ENCODE results near the gene RPS6KB1.
"Not testable (repeated sequence)": the region's sequence is repeated elsewhere in the genome, so short reads cannot be mapped to it uniquely, and the experiment has no call there.

The RPS6KB1 gene

GRCh38 chr17:59858932-59859331 is 34.0 kb upstream of the RPS6KB1 start:
- no peak overlapping the region for H3K4me3 ChIP-seq (ENCODE audit: insufficient read length, low read depth)
- H3K36me3 ChIP-seq (ENCODE audit: insufficient read depth, insufficient read length, low read length), result peaks cover 36% of the 10 kb centered on the region
- H3K9ac ChIP-seq (ENCODE audit: insufficient read length, low read depth), result no peak overlapping the region
- TF ChIP-seq YY1 (IDR thresholded peaks at IDR 0.05; ENCODE audit: insufficient read depth, insufficient read length) (no peak), SUZ12 (IDR thresholded peaks at IDR 0.05; ENCODE audit: extremely low read depth, insufficient read depth, insufficient read length) (no peak), ZNF274 (IDR thresholded peaks at IDR 0.05; ENCODE audit: low read depth, low read length) (no peak)
- no peaks in the 10 kb centered on the region for H3K9me3 ChIP-seq (ENCODE audit: insufficient read depth, low read length)
- no peaks in the 10 kb centered on the region for H3K27me3 ChIP-seq (ENCODE audit: insufficient read depth, insufficient read length)
- no peak for DNase-seq (ENCODE audit: low read depth, low spot score)
- H3K4me1 ChIP-seq (ENCODE audit: insufficient read depth, insufficient read length), result no peaks in the 10 kb centered on the region

- no peaks in the 10 kb centered on the region for H3K9me3 ChIP-seq (ENCODE audit: insufficient read depth, low read length)
- DNase-seq (ENCODE audit: low read depth, low spot score), result no peak
- H3K36me3 ChIP-seq (ENCODE audit: insufficient read depth, insufficient read length, low read length), result peaks cover 40% of the 10 kb centered on the region
- no peaks in the 10 kb centered on the region for H3K27me3 ChIP-seq (ENCODE audit: insufficient read depth, insufficient read length)
- no peaks in the 10 kb centered on the region for H3K4me1 ChIP-seq (ENCODE audit: insufficient read depth, insufficient read length)
- H3K4me3 ChIP-seq (ENCODE audit: insufficient read length, low read depth), result no peak overlapping the region
- no peak for TF ChIP-seq ZNF274 (IDR thresholded peaks at IDR 0.05; ENCODE audit: low read depth, low read length)
- TF ChIP-seq YY1 (IDR thresholded peaks at IDR 0.05; ENCODE audit: insufficient read depth, insufficient read length), result no peak
- TF ChIP-seq SUZ12 (IDR thresholded peaks at IDR 0.05; ENCODE audit: extremely low read depth, insufficient read depth, insufficient read length), result no peak
- H3K9ac ChIP-seq (ENCODE audit: insufficient read length, low read depth), result no peak overlapping the region
These were observed 33.4 kb upstream of the RPS6KB1 start for GRCh38 chr17:59859444-59860025.

GRCh38 chr17:59863616-59864015 is 29.3 kb upstream of the RPS6KB1 start:
- TF ChIP-seq YY1 (IDR thresholded peaks at IDR 0.05; ENCODE audit: insufficient read depth, insufficient read length), result no peak
- no peak for TF ChIP-seq ZNF274 (IDR thresholded peaks at IDR 0.05; ENCODE audit: low read depth, low read length)
- no peak for TF ChIP-seq SUZ12 (IDR thresholded peaks at IDR 0.05; ENCODE audit: extremely low read depth, insufficient read depth, insufficient read length)
- no peak overlapping the region for H3K9ac ChIP-seq (ENCODE audit: insufficient read length, low read depth)
- peaks cover 65% of the 10 kb centered on the region for H3K36me3 ChIP-seq (ENCODE audit: insufficient read depth, insufficient read length, low read length)
- peaks cover 3% of the 10 kb centered on the region for H3K4me1 ChIP-seq (ENCODE audit: insufficient read depth, insufficient read length)
- no peaks in the 10 kb centered on the region for H3K9me3 ChIP-seq (ENCODE audit: insufficient read depth, low read length)
- no peak overlapping the region for H3K4me3 ChIP-seq (ENCODE audit: insufficient read length, low read depth)
- DNase-seq (ENCODE audit: low read depth, low spot score), result no peak
- H3K27me3 ChIP-seq (ENCODE audit: insufficient read depth, insufficient read length), result no peaks in the 10 kb centered on the region

- H3K9me3 ChIP-seq (ENCODE audit: insufficient read depth, low read length), result no peaks in the 10 kb centered on the region
- TF ChIP-seq SUZ12 (IDR thresholded peaks at IDR 0.05; ENCODE audit: extremely low read depth, insufficient read depth, insufficient read length), result no peak
- no peak for TF ChIP-seq YY1 (IDR thresholded peaks at IDR 0.05; ENCODE audit: insufficient read depth, insufficient read length)
- TF ChIP-seq ZNF274 (IDR thresholded peaks at IDR 0.05; ENCODE audit: low read depth, low read length), result no peak
- DNase-seq (ENCODE audit: low read depth, low spot score), result no peak
These were observed 23.0 kb upstream of the RPS6KB1 start for GRCh38 chr17:59869941-59870218.

GRCh38 chr17:59870482-59870881 is 22.4 kb upstream of the RPS6KB1 start:
- H3K4me1 ChIP-seq (ENCODE audit: insufficient read depth, insufficient read length), result peaks cover 3% of the 10 kb centered on the region
- no peak for DNase-seq (ENCODE audit: low read depth, low spot score)
- H3K9me3 ChIP-seq (ENCODE audit: insufficient read depth, low read length), result no peaks in the 10 kb centered on the region
- H3K4me3 ChIP-seq (ENCODE audit: insufficient read length, low read depth), result no peak overlapping the region
- H3K27me3 ChIP-seq (ENCODE audit: insufficient read depth, insufficient read length), result no peaks in the 10 kb centered on the region
- H3K36me3 ChIP-seq (ENCODE audit: insufficient read depth, insufficient read length, low read length), result peaks cover 50% of the 10 kb centered on the region
- no peak for TF ChIP-seq YY1 (IDR thresholded peaks at IDR 0.05; ENCODE audit: insufficient read depth, insufficient read length)
- no peak for TF ChIP-seq ZNF274 (IDR thresholded peaks at IDR 0.05; ENCODE audit: low read depth, low read length)
- no peak for TF ChIP-seq SUZ12 (IDR thresholded peaks at IDR 0.05; ENCODE audit: extremely low read depth, insufficient read depth, insufficient read length)
- H3K9ac ChIP-seq (ENCODE audit: insufficient read length, low read depth), result no peak overlapping the region

More at GRCh38 chr17:59869941-59870218, 23.0 kb upstream of the RPS6KB1 start:
- Histone ChIP-seq H3K27me3 (ENCODE audit: insufficient read depth, insufficient read length) (no peaks in the 10 kb centered on the region), H3K4me3 (ENCODE audit: insufficient read length, low read depth) (no peak overlapping the region), H3K9ac (ENCODE audit: insufficient read length, low read depth) (no peak overlapping the region), H3K4me1 (ENCODE audit: insufficient read depth, insufficient read length) (peaks cover 3% of the 10 kb centered on the region), H3K36me3 (ENCODE audit: insufficient read depth, insufficient read length, low read length) (peaks cover 49% of the 10 kb centered on the region)

GRCh38 chr17:59872351-59872750 is 20.6 kb upstream of the RPS6KB1 start:
- no peak for DNase-seq (ENCODE audit: low read depth, low spot score)
- no peaks in the 10 kb centered on the region for H3K9me3 ChIP-seq (ENCODE audit: insufficient read depth, low read length)
- H3K4me3 ChIP-seq (ENCODE audit: insufficient read length, low read depth), result no peak overlapping the region
- H3K27me3 ChIP-seq (ENCODE audit: insufficient read depth, insufficient read length), result no peaks in the 10 kb centered on the region
- no peak overlapping the region for H3K9ac ChIP-seq (ENCODE audit: insufficient read length, low read depth)
- no peak for TF ChIP-seq YY1 (IDR thresholded peaks at IDR 0.05; ENCODE audit: insufficient read depth, insufficient read length)
- TF ChIP-seq SUZ12 (IDR thresholded peaks at IDR 0.05; ENCODE audit: extremely low read depth, insufficient read depth, insufficient read length), result no peak
- no peak for TF ChIP-seq ZNF274 (IDR thresholded peaks at IDR 0.05; ENCODE audit: low read depth, low read length)
- H3K36me3 ChIP-seq (ENCODE audit: insufficient read depth, insufficient read length, low read length), result peaks cover 56% of the 10 kb centered on the region
- H3K4me1 ChIP-seq (ENCODE audit: insufficient read depth, insufficient read length), result peaks cover 2% of the 10 kb centered on the region

GRCh38 chr17:59873414-59873813 is 19.5 kb upstream of the RPS6KB1 start:
- H3K9ac ChIP-seq (ENCODE audit: insufficient read length, low read depth); DNase-seq (ENCODE audit: low read depth, low spot score); H3K4me1 ChIP-seq (ENCODE audit: insufficient read depth, insufficient read length); H3K27me3 ChIP-seq (ENCODE audit: insufficient read depth, insufficient read length); H3K9me3 ChIP-seq (ENCODE audit: insufficient read depth, low read length); H3K4me3 ChIP-seq (ENCODE audit: insufficient read length, low read depth): not testable (repeated sequence)
- peaks cover 62% of the 10 kb centered on the region for H3K36me3 ChIP-seq (ENCODE audit: insufficient read depth, insufficient read length, low read length)

DNA sequence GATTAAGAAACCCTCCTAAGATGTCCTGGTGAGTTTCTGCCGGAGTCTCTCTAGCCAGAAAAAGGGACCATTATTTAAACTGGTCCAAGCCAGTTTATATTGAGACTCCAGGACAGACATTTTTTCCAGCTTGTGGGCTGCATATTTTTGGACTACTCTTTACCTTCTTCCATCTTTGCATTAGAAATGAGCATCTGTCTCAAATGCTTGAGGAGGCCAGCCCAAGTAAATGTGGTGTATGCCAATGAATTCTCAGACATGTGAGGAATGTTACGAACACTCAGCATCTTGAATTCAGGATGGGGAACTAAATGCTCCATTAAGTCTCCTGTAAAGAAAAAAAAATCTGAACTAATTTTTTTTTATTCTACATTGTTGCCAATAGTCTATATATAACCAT is 18.5 kb upstream of the RPS6KB1 start:
- H3K9ac ChIP-seq (ENCODE audit: insufficient read length, low read depth), result no peak overlapping the region
- no peaks in the 10 kb centered on the region for H3K27me3 ChIP-seq (ENCODE audit: insufficient read depth, insufficient read length)
- no peak overlapping the region for H3K4me3 ChIP-seq (ENCODE audit: insufficient read length, low read depth)
- no peak for TF ChIP-seq ZNF274 (IDR thresholded peaks at IDR 0.05; ENCODE audit: low read depth, low read length)
- TF ChIP-seq SUZ12 (IDR thresholded peaks at IDR 0.05; ENCODE audit: extremely low read depth, insufficient read depth, insufficient read length), result no peak
- no peak for TF ChIP-seq YY1 (IDR thresholded peaks at IDR 0.05; ENCODE audit: insufficient read depth, insufficient read length)
- H3K4me1 ChIP-seq (ENCODE audit: insufficient read depth, insufficient read length), result no peaks in the 10 kb centered on the region
- DNase-seq (ENCODE audit: low read depth, low spot score), result no peak
- peaks cover 68% of the 10 kb centered on the region for H3K36me3 ChIP-seq (ENCODE audit: insufficient read depth, insufficient read length, low read length)
- H3K9me3 ChIP-seq (ENCODE audit: insufficient read depth, low read length), result no peaks in the 10 kb centered on the region
